DMS79 treated with DMSO at 0.1 percent for 48 hours (cell line): ENCODE measurements around the gene TAL1.
A peak's percentile ranks its signal among the peaks of the same experiment; 100 is the strongest.
"Not testable (repeated sequence)": the region's sequence is repeated elsewhere in the genome, so short reads cannot be mapped to it uniquely, and the experiment has no call there.

Experiments
- DNase-seq: peaks from one replicate; lab custom pipeline; 2025; lab: John Stamatoyannopoulos, UW

The TAL1 gene

DNA sequence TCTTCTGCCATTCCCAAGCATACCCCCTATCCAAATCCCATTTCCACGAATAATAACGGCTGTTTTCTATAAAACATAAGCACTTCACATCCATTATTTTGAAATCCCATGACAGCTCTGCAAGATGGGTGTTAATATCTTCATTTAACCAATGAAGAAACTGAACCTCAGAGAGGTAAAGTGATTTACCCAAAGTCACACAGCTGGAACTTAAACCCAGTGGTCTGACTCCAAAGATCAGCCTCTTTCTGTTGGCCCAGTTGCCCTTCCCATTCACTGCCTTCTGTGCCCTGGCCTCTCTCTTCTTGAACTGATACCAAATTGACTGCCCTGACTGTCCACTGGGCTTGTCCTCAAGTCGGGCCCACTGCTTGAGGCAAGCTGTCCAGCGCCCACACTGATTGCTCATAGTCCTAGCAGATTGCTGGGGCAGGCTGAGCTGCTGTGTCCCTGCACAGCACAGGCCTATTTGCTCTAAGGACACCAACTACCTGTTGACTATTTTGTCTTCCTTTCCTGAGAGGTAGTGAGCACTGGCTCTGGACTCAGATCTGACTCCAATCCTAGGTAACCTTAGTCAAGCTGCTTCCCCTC is 19.3 kb downstream of the TAL1 start:
- DNase-seq: no peak

DNA sequence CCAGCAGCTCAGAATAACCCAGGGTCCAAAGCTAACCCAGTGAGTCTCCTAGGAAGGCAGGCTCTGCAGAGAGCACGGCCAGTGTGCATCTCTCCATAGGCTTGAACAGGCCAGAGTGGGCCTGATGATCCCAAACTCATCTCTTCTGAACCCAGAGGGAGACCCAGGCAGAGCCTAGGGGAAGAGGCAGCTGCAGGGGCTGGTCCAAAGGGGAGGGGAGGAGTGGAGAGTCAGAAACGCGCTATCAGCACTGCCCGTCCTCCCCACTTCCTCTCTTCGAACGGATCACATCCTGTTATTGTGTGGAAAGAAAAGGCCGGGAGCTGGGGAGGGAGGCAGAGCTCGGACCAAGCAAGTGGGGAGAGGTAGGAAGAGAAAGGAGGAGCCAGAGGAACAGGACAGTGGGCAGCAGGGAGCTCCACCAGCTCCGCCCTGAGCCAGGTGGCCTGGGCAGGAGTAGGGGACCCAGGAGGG is 20.2 kb downstream of the TAL1 start:
- no peak for DNase-seq

DNA sequence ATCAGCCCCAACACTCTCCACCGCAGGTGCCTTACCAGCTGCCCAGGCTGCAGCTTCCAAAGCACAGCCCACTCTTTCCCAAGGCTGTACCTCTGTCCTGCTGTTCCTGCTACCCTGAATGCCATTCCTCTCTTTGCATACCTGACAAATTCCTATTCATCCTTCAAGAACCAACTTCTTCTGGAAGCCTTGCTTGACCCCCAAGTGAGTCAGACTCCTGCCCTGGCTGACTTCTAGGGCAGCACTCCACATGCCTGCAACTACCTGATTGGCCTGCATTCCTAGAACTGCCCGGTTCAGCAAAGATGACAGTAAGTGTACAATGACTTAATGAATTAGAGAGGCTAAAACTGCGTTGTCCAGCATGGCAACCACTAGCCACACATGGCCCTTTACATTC is 21.4 kb downstream of the TAL1 start:
- DNase-seq: no peak

DNA sequence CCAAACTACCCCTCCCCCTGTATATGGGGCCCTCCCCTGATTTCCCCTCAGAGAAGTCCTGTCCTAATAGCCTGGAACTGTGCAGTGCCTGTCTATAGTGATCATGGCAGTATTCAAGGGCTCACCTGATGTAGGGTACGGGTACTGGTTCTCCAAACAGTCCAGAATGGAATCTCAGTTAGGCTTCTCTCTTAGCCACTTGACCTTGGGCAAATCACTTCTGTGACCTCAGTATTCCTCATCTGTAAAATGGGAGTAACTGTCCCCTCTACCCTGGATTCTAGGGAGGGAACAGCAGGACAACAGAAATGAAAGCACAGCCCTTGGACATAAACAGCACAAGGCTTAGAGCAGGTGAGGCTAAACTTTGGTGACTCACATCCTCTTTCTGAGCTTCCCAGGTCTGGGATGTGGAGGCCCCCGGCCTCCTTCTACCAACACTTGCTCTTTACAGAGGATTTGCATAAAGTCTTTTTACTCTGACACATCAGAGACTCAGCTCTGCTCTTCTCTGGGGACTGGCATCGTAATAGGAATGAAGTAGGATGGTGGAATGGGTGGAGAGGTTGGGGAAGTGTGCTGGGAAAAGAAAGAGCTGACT is 22.2 kb downstream of the TAL1 start:
- DNase-seq: no peak

DNA sequence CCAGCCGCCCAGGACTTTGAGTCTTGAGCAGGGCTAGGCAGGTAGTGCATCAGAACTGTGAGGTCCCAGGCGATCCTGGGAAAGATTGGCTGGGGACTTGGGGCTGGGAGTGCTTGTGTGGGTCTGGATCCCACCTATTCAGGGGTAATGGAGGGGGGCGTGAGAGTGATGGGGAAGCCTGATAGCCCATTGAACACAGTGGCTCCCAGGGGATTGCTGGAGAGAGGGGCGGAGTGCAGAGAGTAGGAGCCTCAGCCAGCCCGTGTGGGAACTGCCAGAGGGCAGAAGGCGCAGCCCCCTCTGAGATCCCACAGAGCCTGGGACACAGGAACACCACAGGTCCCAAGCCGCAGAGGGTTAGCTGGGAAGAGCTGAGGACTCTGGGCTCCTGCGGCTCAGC is 22.9 kb downstream of the TAL1 start:
- DNase-seq: no peak

DNA sequence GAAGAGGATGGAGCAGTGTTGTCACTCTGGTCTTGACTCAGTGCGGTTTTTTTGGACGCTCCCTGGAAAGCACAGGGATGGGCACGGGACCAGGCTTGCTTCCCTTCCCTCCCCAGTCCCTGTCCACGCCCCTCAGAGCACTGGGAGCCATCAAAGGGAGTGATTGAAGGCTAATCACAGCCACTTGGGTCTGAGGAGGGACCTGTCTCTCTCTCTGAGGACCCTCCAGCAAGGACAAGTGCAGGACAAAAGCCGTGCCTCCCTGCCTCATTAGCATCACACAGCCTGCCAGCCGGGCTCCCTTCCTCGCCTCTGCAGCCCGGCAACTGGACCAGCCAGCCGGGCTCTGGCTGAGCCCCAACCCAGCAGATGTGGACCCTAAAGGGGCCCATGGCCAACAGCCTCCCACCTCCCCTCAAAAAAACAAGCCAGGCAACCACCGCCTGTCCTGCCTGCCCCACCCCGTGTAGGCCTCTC is 23.6 kb downstream of the TAL1 start:
- DNase-seq: peak; percentile 56

DNA sequence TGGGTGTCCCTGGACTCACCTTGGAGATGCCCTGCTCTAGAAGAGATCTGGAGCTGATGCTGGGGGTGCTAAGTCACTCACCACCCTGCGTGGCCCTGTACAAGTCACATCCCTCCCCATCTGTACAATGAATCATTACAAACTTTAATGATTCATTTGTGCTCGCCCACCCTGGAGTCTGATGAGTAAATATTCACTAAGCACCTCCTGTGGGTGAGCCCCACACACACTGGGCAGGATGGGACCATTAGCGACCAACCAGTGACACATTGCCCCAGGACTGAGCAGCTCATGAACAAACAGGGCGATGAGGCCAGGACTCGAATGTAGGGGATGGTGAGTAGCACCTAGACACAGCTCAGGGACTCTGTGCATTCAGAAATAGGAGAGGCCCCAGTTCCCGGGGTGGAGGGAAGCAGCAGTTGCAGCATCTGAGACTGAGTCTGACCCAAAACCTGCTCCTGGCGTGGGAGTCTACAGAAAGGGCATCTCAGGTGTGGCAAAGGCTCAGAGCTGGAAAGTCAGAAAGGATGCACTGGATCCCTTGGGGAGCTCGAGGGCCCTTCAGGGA is 24.1 kb downstream of the TAL1 start:
- no peak for DNase-seq

DNA sequence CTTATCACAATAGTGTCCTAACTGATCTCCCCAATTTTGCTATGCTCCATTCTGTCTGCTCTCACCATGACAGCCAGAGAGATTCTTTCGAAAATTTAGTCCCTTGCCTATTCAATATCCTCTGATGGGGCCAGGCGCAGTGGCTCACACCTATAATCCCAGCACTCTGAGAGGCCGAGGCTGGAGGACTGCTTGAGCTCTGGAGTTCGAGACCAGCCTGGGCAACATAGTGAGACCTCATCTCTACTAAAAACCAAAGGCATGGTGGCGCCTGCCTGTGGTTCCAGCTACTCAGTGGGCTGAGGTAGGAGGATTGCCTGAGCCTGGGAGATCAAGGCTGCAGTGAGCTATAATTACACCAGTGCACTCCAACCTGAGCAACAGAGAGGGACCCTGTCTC is 26.1 kb downstream of the TAL1 start:
- DNase-seq: no peak

DNA sequence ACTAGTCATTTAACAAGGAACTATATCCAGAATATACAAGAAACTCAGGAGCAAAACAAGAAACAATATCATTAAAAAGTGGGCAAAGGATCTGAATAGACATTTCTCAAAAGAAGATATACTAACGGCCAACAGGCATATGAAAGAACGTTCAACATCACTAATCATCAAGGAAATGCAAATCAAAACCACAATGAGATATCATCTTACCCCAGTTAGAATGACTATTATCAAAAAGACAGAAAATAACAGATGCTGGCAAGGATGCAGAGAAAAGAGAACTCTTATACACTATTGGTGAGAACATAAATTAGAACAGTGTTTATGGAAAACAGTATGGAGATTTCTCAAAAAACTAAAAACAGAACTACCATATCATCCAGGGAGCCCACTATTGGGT is 28.5 kb downstream of the TAL1 start:
- DNase-seq: not testable (repeated sequence)

DNA sequence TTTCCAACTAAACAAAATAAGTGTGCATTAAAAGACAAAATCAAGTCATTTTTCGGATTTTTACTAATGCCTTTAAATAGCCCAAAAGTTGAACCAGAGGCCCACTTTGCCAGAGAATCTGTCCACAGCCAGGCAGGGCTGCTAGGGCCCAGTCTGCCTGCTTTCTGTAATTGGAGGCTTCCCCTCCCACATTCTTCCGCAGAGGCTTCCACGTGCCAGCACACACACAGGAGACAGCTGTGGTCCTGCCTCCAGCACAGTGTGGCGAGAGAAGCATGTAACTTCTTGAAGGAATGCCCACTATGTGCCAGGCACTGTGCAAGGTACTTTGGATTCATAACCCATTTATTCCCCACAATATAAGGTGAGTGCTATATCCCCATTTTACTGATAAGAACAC is 30.8 kb downstream of the TAL1 start:
- DNase-seq: no peak

DNA sequence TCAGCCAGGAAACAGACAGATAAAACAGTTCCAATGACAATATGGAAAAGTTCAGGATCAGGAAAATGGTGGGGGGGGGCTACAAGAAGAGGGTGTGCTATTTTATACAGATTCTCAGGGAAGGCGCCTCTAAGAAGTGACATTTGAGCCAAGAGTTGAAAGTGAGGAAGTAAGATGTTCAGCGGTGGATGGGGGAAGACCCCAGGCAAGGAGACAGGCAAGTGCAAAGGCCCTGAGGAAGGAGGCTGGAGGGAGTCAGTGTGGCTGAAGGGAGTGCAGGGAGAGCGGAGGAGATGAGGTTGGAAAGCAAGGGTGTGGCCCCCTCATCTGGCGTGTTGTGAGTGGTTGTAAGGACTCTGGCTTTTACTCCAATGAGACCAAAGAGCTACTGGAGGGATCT is 33.8 kb downstream of the TAL1 start:
- DNase-seq: no peak

DNA sequence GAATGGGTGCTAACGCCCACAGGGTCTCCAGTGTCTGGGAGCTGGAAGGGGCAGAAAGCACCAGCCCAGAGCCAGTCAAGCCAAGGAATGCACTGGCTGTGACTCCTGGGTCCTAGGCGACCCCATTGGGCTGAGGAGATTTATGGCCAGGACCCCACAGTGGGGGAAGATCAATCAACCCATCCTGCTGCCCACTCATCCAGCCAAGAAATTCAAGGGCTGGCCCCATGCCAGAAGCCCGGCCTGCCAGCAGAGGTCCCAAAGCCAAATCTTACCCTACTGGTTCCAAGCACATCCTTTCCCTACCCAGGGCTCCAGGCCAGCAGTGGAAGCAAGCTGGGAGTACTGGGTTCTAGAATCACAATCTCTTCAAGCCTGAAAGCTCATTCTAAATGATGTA is 35.4 kb downstream of the TAL1 start:
- DNase-seq: no peak

DNA sequence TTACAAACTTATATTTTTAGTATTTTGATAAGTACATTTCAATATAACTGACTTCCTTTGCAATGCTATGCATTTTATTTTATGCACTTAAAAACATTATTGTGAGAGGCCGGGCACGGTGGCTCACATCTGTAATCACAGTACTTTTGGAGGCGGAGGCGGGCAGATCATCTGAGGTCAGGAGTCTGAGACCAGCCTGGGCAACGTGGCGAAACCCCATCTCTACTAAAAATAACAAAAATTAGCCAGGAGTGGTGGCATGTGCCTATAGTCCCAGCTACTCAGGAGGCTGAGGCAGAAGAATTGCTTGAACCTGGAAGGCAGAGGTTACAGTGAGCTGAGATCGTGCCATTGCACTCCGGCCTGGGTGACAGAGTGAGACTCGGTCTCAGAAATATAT is 36.0 kb downstream of the TAL1 start:
- DNase-seq: not testable (repeated sequence)

DNA sequence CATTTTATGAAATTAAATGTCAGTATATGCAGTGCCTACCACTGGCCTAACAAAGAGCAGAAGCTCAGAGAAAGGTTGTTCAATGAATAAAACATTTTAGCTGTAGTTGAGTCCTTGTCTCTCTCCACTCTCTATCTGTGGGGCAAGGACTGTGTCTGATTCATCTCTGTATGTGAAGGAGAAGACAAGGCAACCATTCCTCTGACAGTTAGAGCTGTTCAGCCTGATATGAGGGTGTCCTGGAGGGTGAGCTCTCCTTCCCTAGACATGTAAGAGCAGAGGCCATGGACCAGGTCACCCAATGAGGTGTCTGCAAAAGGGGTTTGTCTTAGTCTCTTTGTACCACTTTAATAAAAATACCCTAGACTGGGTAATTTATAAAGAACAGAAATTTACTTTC is 37.7 kb downstream of the TAL1 start:
- no peak for DNase-seq

DNA sequence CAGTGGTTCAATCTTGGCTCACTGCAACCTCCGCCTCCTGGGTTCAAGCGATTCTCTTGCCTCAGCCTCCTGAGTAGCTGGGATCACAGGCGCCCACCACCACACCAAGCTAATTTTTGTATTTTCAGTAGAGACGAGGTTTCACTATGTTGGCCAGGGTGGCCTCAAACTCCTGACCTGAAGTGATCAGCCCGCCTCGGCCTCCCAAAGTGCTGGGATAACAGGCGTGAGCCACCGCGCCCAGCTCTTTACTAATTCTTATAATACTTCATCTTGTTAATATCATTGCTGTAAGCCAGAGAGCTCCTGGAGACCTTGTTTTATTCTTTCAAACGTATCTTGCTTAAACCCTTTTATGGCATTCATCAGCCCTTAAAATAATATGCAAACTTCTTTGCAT is 38.5 kb downstream of the TAL1 start:
- DNase-seq: not testable (repeated sequence)

DNA sequence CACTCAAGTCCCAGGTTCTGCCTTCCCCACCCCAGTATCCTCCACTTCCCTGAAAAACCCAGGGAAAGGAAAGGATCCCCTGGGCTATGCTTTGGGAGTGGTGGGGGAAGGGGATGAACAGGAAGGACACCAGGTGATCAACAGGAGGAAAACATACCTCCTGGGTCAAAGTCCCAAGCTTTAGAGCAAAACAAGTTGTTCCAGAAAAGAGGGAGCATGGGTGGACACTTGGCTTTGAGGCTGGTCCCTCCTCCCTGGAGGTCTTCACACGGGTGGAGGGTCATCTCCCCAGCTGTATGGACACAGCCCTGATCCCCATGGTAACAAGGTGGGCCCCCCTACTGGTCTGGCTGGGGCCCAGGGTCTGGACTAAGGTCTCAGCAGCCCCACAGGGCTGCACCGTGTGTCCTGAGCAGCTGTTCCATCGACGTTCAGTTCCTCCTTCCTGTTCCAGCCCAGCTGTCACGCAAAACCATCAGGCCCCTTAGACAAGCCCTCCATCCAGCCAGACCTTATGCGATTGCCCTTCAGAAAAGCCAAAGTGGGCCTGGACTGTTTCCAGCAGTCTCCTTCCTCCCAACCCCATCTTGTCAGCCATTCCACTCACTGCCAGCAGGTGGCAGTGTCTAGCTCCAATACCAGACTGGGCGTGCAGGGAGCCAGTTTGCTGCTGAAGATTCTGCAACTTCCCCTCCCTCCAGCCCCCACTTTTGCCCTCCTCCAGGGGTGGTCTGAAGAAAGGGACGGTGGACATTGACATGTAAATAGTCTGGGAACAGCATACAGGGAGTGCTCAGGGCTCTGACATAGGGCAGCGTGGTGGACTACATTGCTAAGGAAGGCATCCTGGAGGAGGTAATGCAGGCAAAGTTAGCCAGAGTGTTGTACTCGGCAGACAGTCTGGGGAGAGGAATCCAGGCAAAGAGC is 39.3 kb downstream of the TAL1 start:
- peak; percentile 89 for DNase-seq

DNA sequence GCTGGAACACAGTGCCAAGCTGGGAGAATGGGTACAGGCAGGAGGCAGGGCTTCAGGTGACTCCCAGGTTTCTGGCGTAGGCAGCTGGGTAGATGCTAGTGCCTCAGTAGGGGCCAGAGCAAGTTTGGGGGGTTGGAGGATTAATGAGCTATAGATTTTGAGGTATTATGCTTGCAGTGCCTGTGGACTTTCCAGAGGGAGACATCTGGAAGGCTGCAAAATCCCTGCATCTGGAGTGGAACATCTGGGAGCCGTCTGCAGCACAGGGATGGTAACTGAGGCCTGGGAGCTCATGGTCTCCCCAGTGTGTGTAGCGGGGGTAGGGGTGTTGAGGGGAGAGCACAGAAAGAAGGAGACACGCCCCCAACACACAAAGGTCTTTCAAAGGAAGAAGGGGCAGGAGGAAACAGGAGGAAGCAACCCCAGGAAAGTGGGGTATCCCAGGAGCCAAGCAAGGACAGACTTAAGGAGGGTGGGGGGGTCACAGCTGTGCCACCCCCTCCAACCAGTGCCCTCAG is 40.0 kb downstream of the TAL1 start:
- DNase-seq: no peak

DNA sequence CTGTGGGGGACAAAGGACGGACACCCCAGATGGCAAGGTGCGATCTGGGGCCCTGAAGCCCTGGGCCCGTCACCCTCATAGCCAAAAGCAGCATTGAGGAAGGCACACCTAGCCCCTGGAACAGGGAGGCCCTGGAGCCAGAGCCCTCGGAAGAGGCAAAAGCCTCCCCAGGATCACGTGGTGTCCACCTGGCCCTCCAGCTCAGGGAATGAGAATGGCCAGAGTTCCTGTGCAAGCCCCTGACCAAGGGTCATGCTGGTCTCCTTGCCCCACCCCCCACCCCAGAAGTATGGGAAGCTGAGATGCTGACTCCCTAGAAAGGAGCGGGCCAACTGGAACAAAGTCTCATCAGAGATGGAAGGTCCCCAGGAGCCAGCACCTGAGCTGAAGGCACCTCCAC is 41.2 kb downstream of the TAL1 start:
- DNase-seq: no peak

DNA sequence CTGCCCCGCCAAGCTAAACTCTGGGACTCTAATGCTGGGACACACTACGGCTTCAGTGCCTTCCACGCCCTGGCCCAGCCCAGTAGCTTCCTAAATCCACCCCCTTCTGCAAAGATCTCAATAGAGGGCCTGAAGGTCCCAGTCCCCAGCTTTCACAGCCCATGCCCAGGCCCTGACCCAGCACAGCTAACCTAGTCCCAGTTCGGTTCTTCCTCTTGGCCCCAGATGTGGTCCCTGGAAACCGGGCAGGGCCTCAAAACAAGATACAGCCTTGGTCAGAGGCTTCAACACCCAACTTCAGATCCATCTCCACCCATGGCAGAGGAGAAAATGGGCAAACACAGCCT is 41.5 kb downstream of the TAL1 start:
- DNase-seq: no peak

DNA sequence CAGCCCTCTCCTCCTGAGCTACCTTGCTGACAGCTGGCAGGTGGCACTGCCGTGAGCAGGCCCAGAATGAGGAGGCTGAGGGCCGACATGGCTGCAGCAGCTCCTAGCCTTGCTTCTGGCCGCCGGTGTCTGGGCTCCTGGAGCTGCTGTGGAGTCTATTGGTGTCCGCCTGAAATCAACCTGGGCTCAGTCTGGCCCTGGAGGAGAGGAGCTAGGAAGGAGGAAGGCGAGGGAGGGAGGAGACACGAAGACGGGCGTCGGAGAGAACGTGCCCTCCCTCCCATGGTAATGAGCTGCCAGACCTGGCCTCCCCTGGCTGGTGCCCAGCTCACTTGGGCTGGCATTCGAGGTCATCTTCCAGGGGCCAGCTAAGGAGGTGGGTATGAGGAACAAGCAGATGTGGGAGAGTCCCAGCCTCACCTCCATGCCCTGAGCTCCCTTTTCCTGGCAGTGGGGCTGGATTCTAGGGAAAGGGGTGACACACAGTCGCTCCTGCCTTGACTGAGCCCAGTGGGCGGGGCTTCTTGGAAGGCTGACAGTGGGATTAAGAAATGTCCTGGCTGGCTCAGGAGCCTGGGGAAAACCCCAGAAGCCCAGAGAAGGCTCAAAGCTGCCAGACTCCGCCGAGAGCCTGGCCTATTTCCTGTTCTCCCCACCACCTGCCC is 42.0 kb downstream of the TAL1 start, which contains the start of gene PDZK1IP1:
Gene PDZK1IP1, minus strand, starts transcription at position 193 of the 665 bp plus-strand sequence. Its CDS starts 104 bp downstream, at position 89.
- DNase-seq: no peak
